ENCODE data around the gene LEKR1.

LEKR1 gene

GRCh38 chr3:157086775-157087174 lies 260.6 kb downstream of the LEKR1 start:
- no peak for DNase-seq

GRCh38 chr3:157087373-157087772 lies 261.2 kb downstream of the LEKR1 start:
- no peak for DNase-seq

GRCh38 chr3:157087780-157088600 lies 261.8 kb downstream of the LEKR1 start:
- DNase-seq, result no peak

GRCh38 chr3:157088601-157089454 lies 262.7 kb downstream of the LEKR1 start:
- no peak for DNase-seq

- no peak for DNase-seq
These were observed 263.5 kb downstream of the LEKR1 start for GRCh38 chr3:157089455-157090221.

- no peak for DNase-seq
These were observed 265.1 kb downstream of the LEKR1 start for GRCh38 chr3:157091083-157091833.

GRCh38 chr3:157092230-157092629 lies 266.1 kb downstream of the LEKR1 start:
- no peak for DNase-seq

GRCh38 chr3:157093096-157093495 lies 266.9 kb downstream of the LEKR1 start:
- no peak for DNase-seq

- DNase-seq, result no peak
These were observed 268.1 kb downstream of the LEKR1 start for GRCh38 chr3:157094301-157094700.

- no peak for DNase-seq
These were observed 268.8 kb downstream of the LEKR1 start for GRCh38 chr3:157094751-157095480.
